ENCODE measurements around the gene NTN1. TPM values are rescaled to one million over a fixed set of nuclear protein-coding genes. Genes with fewer than 3 reads are reported as not detected.

Gene NTN1
- total RNA-seq, 1 experiment from 2014 or later = 1.2 TPM

DNA sequence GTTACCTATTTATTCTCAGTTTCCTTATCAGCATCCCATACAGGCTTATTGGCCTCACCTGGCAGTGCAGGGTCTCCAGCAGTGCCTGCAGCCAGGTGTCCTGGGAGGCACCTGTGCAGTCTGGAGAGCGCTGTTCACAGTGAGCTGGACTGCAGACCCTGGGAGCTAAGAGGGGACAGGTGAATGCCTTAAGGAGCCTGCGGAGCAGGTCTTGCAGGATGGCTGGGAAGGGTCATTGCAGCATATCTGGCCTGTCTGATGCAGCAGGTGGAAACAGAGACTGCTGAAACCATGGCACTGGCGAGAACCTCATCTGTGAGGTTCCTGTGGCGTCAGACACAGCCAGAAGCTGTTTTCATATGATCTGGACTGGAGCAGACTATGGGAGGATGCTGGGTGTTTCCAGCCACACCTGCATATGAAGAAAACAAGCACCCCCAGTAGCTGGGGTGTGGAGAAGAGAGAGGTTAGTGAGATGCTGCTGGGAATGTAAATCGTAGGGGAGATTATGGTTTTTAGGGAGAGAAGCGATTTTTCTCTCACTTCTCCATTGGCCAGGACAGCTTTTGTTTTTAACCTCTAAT, 77.0 kb downstream of the NTN1 start:
- H3K4me1 Mint-ChIP-seq = peaks cover 2 to 3% of the 10 kb centered on the region in 2 experiments; a peak in 1 of 4 replicates

More for the DNA sequence above, 77.0 kb downstream of the NTN1 start:
- Histone ChIP-seq H3K56ac (ENCODE audit: insufficient read length, low read depth, low read length) (no peak overlapping the region), H3K18ac (ENCODE audit: insufficient read length, low read depth, low read length) (no peak overlapping the region), H2BK20ac (ENCODE audit: low read depth, low read length, poor library complexity, severe bottlenecking) (no peak overlapping the region), H2AFZ (ENCODE audit: low read length) (no peak overlapping the region), H3K4ac (ENCODE audit: low read depth, low read length) (no peak overlapping the region), H3K79me1 (ENCODE audit: insufficient read depth, low read depth, low read length, poor library complexity, severe bottlenecking) (no peaks in the 10 kb centered on the region), H4K20me1 (ENCODE audit: control insufficient read depth, insufficient read depth, insufficient read length) (no peaks in the 10 kb centered on the region), H3K27ac (ENCODE audit: insufficient read length, low read depth, low read length) (no peak overlapping the region), H2BK15ac (ENCODE audit: low read depth, low read length) (no peak overlapping the region; the same call in 1 of the 2 replicates), H2BK120ac (ENCODE audit: low read depth, low read length, poor library complexity, severe bottlenecking) (no peak overlapping the region), H4K91ac (ENCODE audit: insufficient read length, low read depth, low read length) (no peak overlapping the region), H2BK5ac (ENCODE audit: insufficient read length, low read length) (no peak overlapping the region), H3T11ph (ENCODE audit: low read length) (no peak overlapping the region), H3K23ac (ENCODE audit: insufficient read length, low read depth, low read length) (no peak overlapping the region), H3K79me2 (ENCODE audit: insufficient read depth, low read length) (no peaks in the 10 kb centered on the region), H3K27me3 (ENCODE audit: insufficient read depth, low read length) (no peaks in the 10 kb centered on the region), H3K9ac (ENCODE audit: extremely low read depth, insufficient read length, low read length) (no peak overlapping the region), H3K4me2 (ENCODE audit: insufficient read depth, insufficient read length, low read length) (no peak overlapping the region), H2AK5ac (ENCODE audit: insufficient read length, low read length) (no peak overlapping the region), H3K23me2 (ENCODE audit: insufficient read length, low read depth, low read length, poor library complexity, severe bottlenecking) (no peaks in the 10 kb centered on the region), H3K9me3 (ENCODE audit: control insufficient read depth, low read depth, low read length) (no peaks in the 10 kb centered on the region), H3K4me1 (ENCODE audit: insufficient read depth, low read length) (no peaks in the 10 kb centered on the region), H4K8ac (replicated peaks; ENCODE audit: insufficient read length, low read depth, low read length) (no peak overlapping the region), H3K14ac (ENCODE audit: insufficient read depth, low read length) (no peak overlapping the region), H2BK12ac (ENCODE audit: insufficient read length, low read depth, low read length) (no peak overlapping the region), H4K5ac (ENCODE audit: insufficient read length, low read depth, low read length) (no peak overlapping the region)
- no peak for DNase-seq
- H3K27ac Mint-ChIP-seq = no peak overlapping the region
- H3K36me3 Mint-ChIP-seq (ENCODE audit: insufficient read depth in 1 of 3, low read depth in 3 of 3) = peaks cover 0 to 8% (median 5%) of the 10 kb centered on the region in 3 experiments; a peak in 5 of 7 replicates
- peaks cover 6 to 11% of the 10 kb centered on the region in 2 experiments for H3K9me3 Mint-ChIP-seq
- WGBS (ENCODE audit: extremely low coverage, insufficient read length, low lambda C conversion rate) = no CpG with 5 or more reads among the region's 6 CpGs
- TF ChIP-seq, protein P1, sequence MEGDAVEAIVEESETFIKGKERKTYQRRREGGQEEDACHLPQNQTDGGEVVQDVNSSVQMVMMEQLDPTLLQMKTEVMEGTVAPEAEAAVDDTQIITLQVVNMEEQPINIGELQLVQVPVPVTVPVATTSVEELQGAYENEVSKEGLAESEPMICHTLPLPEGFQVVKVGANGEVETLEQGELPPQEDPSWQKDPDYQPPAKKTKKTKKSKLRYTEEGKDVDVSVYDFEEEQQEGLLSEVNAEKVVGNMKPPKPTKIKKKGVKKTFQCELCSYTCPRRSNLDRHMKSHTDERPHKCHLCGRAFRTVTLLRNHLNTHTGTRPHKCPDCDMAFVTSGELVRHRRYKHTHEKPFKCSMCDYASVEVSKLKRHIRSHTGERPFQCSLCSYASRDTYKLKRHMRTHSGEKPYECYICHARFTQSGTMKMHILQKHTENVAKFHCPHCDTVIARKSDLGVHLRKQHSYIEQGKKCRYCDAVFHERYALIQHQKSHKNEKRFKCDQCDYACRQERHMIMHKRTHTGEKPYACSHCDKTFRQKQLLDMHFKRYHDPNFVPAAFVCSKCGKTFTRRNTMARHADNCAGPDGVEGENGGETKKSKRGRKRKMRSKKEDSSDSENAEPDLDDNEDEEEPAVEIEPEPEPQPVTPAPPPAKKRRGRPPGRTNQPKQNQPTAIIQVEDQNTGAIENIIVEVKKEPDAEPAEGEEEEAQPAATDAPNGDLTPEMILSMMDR (conservative IDR thresholded peaks at IDR 0.05) = no peak
- no peak overlapping the region for H3K4me3 Mint-ChIP-seq
- H3K27me3 Mint-ChIP-seq (ENCODE audit: low read depth) = peaks cover 3% of the 10 kb centered on the region
